Neuronal stem cell (in vitro differentiated cells): ENCODE measurements around the gene RHOU.

Experiments
- DNase-seq: peaks from one replicate; pipeline ENCODE4 v3.0.0-alpha.2; 2013; ENCODE audit warnings: low spot score
- H2AFZ ChIP-seq: one replicate; pipeline ENCODE4 v1.6.1; 2013; ENCODE audit warnings: mild to moderate bottlenecking, low read length, inconsistent platforms
- H2AK5ac ChIP-seq: 2 replicates; pipeline ENCODE4 v1.6.1; 2013; ENCODE audit warnings: low read depth, mild to moderate bottlenecking, inconsistent platforms, low read length, moderate library complexity, mixed read lengths
- H2BK120ac ChIP-seq: 2 replicates; pipeline ENCODE4 v1.6.1; 2013; ENCODE audit warnings: low read depth, mild to moderate bottlenecking, inconsistent platforms, low read length, moderate library complexity, mixed read lengths
- H2BK12ac ChIP-seq: one replicate; pipeline ENCODE4 v1.6.1; 2013; ENCODE audit warnings: low read length, inconsistent platforms
- H2BK15ac ChIP-seq: 2 replicates; pipeline ENCODE4 v1.6.1; 2013; ENCODE audit warnings: mild to moderate bottlenecking, low read length, inconsistent platforms, mixed read lengths
- H2BK5ac ChIP-seq: one replicate; pipeline ENCODE4 v1.6.1; 2013; ENCODE audit warnings: inconsistent platforms, mild to moderate bottlenecking, low read length, moderate library complexity
- H3K14ac ChIP-seq: one replicate; pipeline ENCODE4 v1.6.1; 2013; ENCODE audit warnings: low read length, inconsistent platforms
- H3K18ac ChIP-seq: 2 replicates; pipeline ENCODE4 v1.6.1; 2013; ENCODE audit warnings: low read length, inconsistent platforms
- H3K23ac ChIP-seq: 2 replicates; pipeline ENCODE4 v1.6.1; 2013; ENCODE audit warnings: low read depth, mild to moderate bottlenecking, mixed read lengths, low read length, inconsistent platforms; ENCODE audit not compliant: poor library complexity
- H3K27ac ChIP-seq: replicated peaks from 3 replicates; pipeline ENCODE4 v1.5.1; 2013; ENCODE audit warnings: low read length, inconsistent platforms
- H3K27me3 ChIP-seq, 3 experiments: 2 replicates each; pipeline ENCODE4 v1.6.1; 2013; ENCODE audit warnings: low read length in 3 of 3, mild to moderate bottlenecking in 2 of 3, inconsistent platforms in 1 of 3, low read depth in 1 of 3, mixed read lengths in 1 of 3, moderate library complexity in 1 of 3; ENCODE audit not compliant: control insufficient read depth in 3 of 3, insufficient read depth in 3 of 3
- H3K36me3 ChIP-seq, 2 donors: replicated peaks in 1 of 2; 2 replicates each; pipeline ENCODE4 v1.6.1; 2013; ENCODE audit warnings: low read length in 2 of 2; ENCODE audit not compliant: control insufficient read depth in 2 of 2, insufficient read depth in 2 of 2
- H3K4ac ChIP-seq: 2 replicates; pipeline ENCODE4 v1.6.1; 2013; ENCODE audit warnings: inconsistent platforms, mild to moderate bottlenecking, low read length, moderate library complexity
- H3K4me1 ChIP-seq, 2 donors: 1 replicate in 1 of 2; 2 replicates in 1 of 2; pipeline ENCODE4 v1.6.1; 2013; ENCODE audit warnings: low read length in 2 of 2, low read depth in 1 of 2; ENCODE audit not compliant: control insufficient read depth in 2 of 2, insufficient read depth in 1 of 2
- H3K4me2 ChIP-seq: one replicate; pipeline ENCODE4 v1.6.1; 2013; ENCODE audit warnings: mild to moderate bottlenecking, low read length, inconsistent platforms; ENCODE audit not compliant: insufficient read depth, poor library complexity, severe bottlenecking
- H3K4me3 ChIP-seq, 2 donors: 2 replicates each; pipeline ENCODE4 v1.5.1; 2013; ENCODE audit warnings: low read length in 2 of 2, mild to moderate bottlenecking in 2 of 2, inconsistent platforms in 1 of 2, moderate library complexity in 1 of 2
- H3K79me1 ChIP-seq: one replicate; pipeline ENCODE4 v1.6.1; 2013; ENCODE audit warnings: low read depth, mild to moderate bottlenecking, inconsistent platforms, low read length, moderate library complexity
- H3K9ac ChIP-seq: one replicate; pipeline ENCODE4 v1.6.1; 2013; ENCODE audit warnings: mild to moderate bottlenecking, low read depth, low read length, inconsistent platforms; ENCODE audit not compliant: poor library complexity
- H3K9me3 ChIP-seq, 2 donors: replicated peaks in 1 of 2; 2 replicates each; pipeline versions ENCODE3 to v1.6.1; 2013; ENCODE audit warnings: low read length in 2 of 2, mild to moderate bottlenecking in 2 of 2, inconsistent platforms in 1 of 2, low read depth in 1 of 2, mixed read lengths in 1 of 2, moderate library complexity in 1 of 2; ENCODE audit not compliant: control insufficient read depth in 2 of 2, insufficient read depth in 1 of 2
- H4K8ac ChIP-seq: one replicate; pipeline ENCODE4 v1.6.1; 2013; ENCODE audit warnings: low read depth, mild to moderate bottlenecking, inconsistent platforms, low read length, moderate library complexity
- H4K91ac ChIP-seq: one replicate; pipeline ENCODE4 v1.6.1; 2013; ENCODE audit warnings: low read length, low read depth, mild to moderate bottlenecking, inconsistent platforms; ENCODE audit not compliant: poor library complexity
- WGBS, 2 donors: extraction: QIAGEN DNeasy Blood & Tissue Kit; methylation state at CpG; one replicate each; pipeline ENCODE4 v1.1.7; 2013; ENCODE audit warnings: missing lambda C conversion rate in 2 of 2, mixed read lengths in 1 of 2; ENCODE audit not compliant: insufficient read length in 2 of 2, insufficient replicate concordance in 1 of 2; ENCODE audit errors: extremely low coverage in 2 of 2; 5-methylcytosine and 5-hydroxymethylcytosine counted together

Gene RHOU

DNA sequence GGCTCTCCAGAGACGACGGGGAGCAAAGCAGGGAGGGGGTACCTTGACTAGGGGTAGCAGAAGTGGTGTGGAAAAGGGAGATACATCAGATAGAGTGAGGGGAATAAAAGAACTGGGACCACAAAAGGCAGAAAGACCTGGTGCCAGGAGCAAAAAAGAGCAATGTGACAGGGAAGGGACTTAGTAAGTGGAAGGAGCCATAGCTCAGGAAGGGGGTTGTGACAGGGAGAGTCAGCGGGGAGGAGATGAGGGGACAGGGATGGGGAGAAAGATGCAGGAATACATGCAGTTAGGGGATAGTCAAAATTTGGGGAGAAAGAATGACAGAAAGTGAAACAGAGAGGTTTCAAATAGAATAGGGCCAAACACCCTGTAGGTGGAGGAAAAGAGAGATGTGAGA lies 20.5 kb downstream of the RHOU start:
- Histone ChIP-seq H2BK120ac (no peak overlapping the region), H3K4me2 (no peak overlapping the region), H3K4me1 (peaks cover 0 to 2% of the 10 kb centered on the region in 2 donors), H3K4ac (no peak overlapping the region), H3K36me3 (no peaks in the 10 kb centered on the region), H3K4me3 (no peak overlapping the region), H3K27me3 (peaks cover 0 to 22% (median 0%) of the 10 kb centered on the region in 3 experiments), H3K79me1 (no peaks in the 10 kb centered on the region), H2BK15ac (no peak overlapping the region), H3K18ac (no peak overlapping the region), H3K14ac (no peak overlapping the region), H2AK5ac (no peak overlapping the region), H2AFZ (no peak overlapping the region), H3K9ac (no peak overlapping the region), H2BK12ac (no peak overlapping the region), H3K27ac (no peak overlapping the region), H2BK5ac (no peak overlapping the region), H4K91ac (no peak overlapping the region), H3K23ac (no peak overlapping the region), H3K9me3 (peaks cover 0 to 2% of the 10 kb centered on the region in 2 donors), H4K8ac (no peak overlapping the region)
- no peak for DNase-seq
- WGBS, 2 donors = no CpG with 5 or more reads among the region's 3 CpGs

DNA sequence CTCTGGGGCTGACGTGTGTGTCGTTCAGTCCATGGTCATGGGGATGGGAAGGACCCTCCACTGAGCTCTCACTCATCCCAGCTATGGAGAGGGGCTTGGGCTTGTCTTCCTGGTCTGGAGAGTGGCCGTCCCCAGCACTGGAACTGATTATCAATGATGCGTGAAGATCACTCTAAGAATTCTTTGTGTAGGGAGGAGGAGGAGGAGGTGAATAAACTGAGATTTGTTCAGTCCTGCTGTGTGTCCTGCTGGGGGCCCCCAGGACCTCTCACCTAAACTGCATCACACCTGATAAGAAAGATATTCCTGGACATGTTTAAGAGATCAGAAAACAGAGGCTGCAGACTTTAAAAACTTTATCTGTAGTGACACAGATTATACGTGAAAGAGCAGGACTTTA lies 21.2 kb downstream of the RHOU start:
- H4K8ac ChIP-seq = no peak overlapping the region
- H3K18ac ChIP-seq = no peak overlapping the region
- H3K4me2 ChIP-seq = no peak overlapping the region
- no peak overlapping the region for H2BK12ac ChIP-seq
- H3K4me1 ChIP-seq = peaks cover 0 to 2% of the 10 kb centered on the region in 2 donors
- H2BK120ac ChIP-seq = no peak overlapping the region
- H3K79me1 ChIP-seq = no peaks in the 10 kb centered on the region
- H2AK5ac ChIP-seq = no peak overlapping the region
- H3K27ac ChIP-seq = no peak overlapping the region
- no peak overlapping the region for H3K4ac ChIP-seq
- peaks cover 0 to 19% (median 0%) of the 10 kb centered on the region in 3 experiments for H3K27me3 ChIP-seq
- H3K14ac ChIP-seq = no peak overlapping the region
- no peak overlapping the region for H2BK5ac ChIP-seq
- H3K4me3 ChIP-seq = no peak overlapping the region
- no peak overlapping the region for H4K91ac ChIP-seq
- no peak overlapping the region for H2AFZ ChIP-seq
- no peak overlapping the region for H3K23ac ChIP-seq
- no peaks in the 10 kb centered on the region for H3K36me3 ChIP-seq
- no peak overlapping the region for H3K9ac ChIP-seq
- H2BK15ac ChIP-seq = no peak overlapping the region
- WGBS, 2 donors = no CpG with 5 or more reads among the region's 5 CpGs
- DNase-seq = no peak
- peaks cover 0 to 2% of the 10 kb centered on the region in 2 donors for H3K9me3 ChIP-seq

DNA sequence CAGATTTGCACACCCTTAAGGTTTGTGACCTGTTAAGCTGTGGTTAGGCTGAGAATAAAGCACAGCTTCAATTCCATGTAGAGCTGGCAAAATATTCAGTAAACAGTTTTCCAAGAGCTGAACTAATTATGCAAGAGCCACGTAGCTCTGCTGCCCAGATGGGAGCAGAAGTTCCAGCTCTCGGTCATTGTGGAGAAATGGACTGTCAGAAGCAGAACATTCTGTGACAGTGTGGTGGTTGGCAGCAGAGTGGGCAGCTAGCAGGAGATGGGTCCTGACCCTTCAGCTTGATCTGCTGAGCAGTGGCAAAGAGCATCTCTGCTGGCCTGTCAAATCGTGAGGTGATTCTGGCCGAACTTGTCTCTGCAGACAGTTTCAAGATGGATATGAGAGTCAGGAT lies 23.2 kb downstream of the RHOU start:
- Histone ChIP-seq H3K9me3 (peaks cover 0 to 2% of the 10 kb centered on the region in 2 donors), H3K14ac (no peak overlapping the region), H2BK12ac (no peak overlapping the region), H3K79me1 (no peaks in the 10 kb centered on the region), H3K4me3 (no peak overlapping the region), H2AFZ (no peak overlapping the region), H2BK120ac (no peak overlapping the region), H2AK5ac (no peak overlapping the region), H2BK5ac (no peak overlapping the region), H3K9ac (no peak overlapping the region), H3K36me3 (no peaks in the 10 kb centered on the region), H2BK15ac (no peak overlapping the region), H4K91ac (no peak overlapping the region), H4K8ac (no peak overlapping the region), H3K4me2 (no peak overlapping the region), H3K4me1 (peaks cover 0 to 2% of the 10 kb centered on the region in 2 donors), H3K27ac (no peak overlapping the region), H3K23ac (no peak overlapping the region), H3K4ac (no peak overlapping the region), H3K18ac (no peak overlapping the region), H3K27me3 (peaks cover 0 to 34% (median 0%) of the 10 kb centered on the region in 3 experiments)
- no CpG with 5 or more reads among the region's 4 CpGs for WGBS, 2 donors
- no peak for DNase-seq

DNA sequence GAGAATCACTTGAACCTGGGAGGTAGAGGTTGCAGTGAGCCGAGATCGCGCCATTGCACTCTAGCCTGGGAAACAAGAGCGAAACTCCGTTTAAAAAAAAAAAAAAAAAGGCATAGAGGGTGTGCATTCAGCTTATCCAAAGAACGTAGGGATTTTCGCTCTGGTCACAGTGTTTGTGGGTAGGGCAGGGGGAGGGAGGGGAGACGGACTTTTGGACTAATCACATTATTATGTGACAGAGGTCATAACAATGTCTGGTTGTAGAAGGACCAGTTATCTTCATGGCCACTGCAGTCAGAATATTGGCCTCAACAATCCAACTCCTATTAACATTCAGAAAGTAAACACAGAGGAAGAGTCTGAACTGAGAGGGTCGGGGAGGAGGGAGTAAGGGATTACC lies 25.7 kb downstream of the RHOU start:
- Histone ChIP-seq H3K4me1 (no peaks in the 10 kb centered on the region), H2BK12ac (no peak overlapping the region), H3K36me3 (no peaks in the 10 kb centered on the region), H2AFZ (no peak overlapping the region), H3K9ac (no peak overlapping the region), H3K4me2 (no peak overlapping the region), H3K23ac (no peak overlapping the region), H3K14ac (no peak overlapping the region), H3K18ac (no peak overlapping the region), H3K79me1 (no peaks in the 10 kb centered on the region), H3K4ac (no peak overlapping the region), H4K8ac (no peak overlapping the region), H3K4me3 (no peak overlapping the region), H3K27ac (no peak overlapping the region), H3K27me3 (peaks cover 0 to 34% (median 0%) of the 10 kb centered on the region in 3 experiments), H2BK120ac (no peak overlapping the region), H3K9me3 (peaks cover 0 to 2% of the 10 kb centered on the region in 2 donors), H2BK5ac (no peak overlapping the region), H4K91ac (no peak overlapping the region), H2AK5ac (no peak overlapping the region), H2BK15ac (no peak overlapping the region)
- no peak for DNase-seq
- WGBS, 2 donors = no CpG with 5 or more reads among the region's 9 CpGs
